DLD1 (cell line): Measurements from ENCODE around the gene ST6GAL1.
"Not testable (repeated sequence)": the region's sequence is repeated elsewhere in the genome, so short reads cannot be mapped to it uniquely, and the experiment has no call there.

Source experiments
- in situ Hi-C: cut with HindIII; loops from 2 replicates; pipeline ENCODE4 v1.10.0; 2017; ENCODE audit warnings: low sequenced_read_pairs

ST6GAL1 gene

GRCh38 chr3:187042346-187042745 is 112.0 kb downstream of the ST6GAL1 start:
- in situ Hi-C loops: no loop called here

- in situ Hi-C loops: no loop called here
Observed at GRCh38 chr3:187042874-187043458, 112.6 kb downstream of the ST6GAL1 start.

GRCh38 chr3:187044206-187044605 is 113.9 kb downstream of the ST6GAL1 start:
- in situ Hi-C loops: no loop called here

GRCh38 chr3:187044867-187045552 is 114.7 kb downstream of the ST6GAL1 start:
- in situ Hi-C loops: no loop called here

GRCh38 chr3:187046033-187046432 is 115.7 kb downstream of the ST6GAL1 start:
- in situ Hi-C loops: no loop called here

GRCh38 chr3:187049462-187050101 is 119.3 kb downstream of the ST6GAL1 start:
- in situ Hi-C loops: no loop called here

- in situ Hi-C loops: no loop called here
Observed at GRCh38 chr3:187051066-187051465, 120.7 kb downstream of the ST6GAL1 start.

- in situ Hi-C loops: no loop called here
Observed at GRCh38 chr3:187051724-187052366, 121.5 kb downstream of the ST6GAL1 start.

- in situ Hi-C loops: not testable (repeated sequence)
Observed at GRCh38 chr3:187052427-187052826, 122.1 kb downstream of the ST6GAL1 start.

GRCh38 chr3:187054433-187054832 is 124.1 kb downstream of the ST6GAL1 start:
- in situ Hi-C loops: not testable (repeated sequence)

GRCh38 chr3:187057803-187058202 is 127.5 kb downstream of the ST6GAL1 start:
- in situ Hi-C loops: not testable (repeated sequence)

- in situ Hi-C loops: no loop called here
Observed at GRCh38 chr3:187061748-187062147, 131.4 kb downstream of the ST6GAL1 start.

- in situ Hi-C loops: no loop called here
Observed at GRCh38 chr3:187062526-187063177, 132.3 kb downstream of the ST6GAL1 start.

GRCh38 chr3:187063286-187064121 is 133.2 kb downstream of the ST6GAL1 start:
- in situ Hi-C loops: no loop called here

GRCh38 chr3:187064210-187065115 is 134.1 kb downstream of the ST6GAL1 start:
- in situ Hi-C loops: no loop called here

GRCh38 chr3:187066228-187066995 is 136.1 kb downstream of the ST6GAL1 start:
- in situ Hi-C loops: no loop called here

GRCh38 chr3:187068787-187069186 is 138.5 kb downstream of the ST6GAL1 start:
- in situ Hi-C loops: no loop called here

- in situ Hi-C loops: no loop called here
Observed at GRCh38 chr3:187069857-187070516, 139.7 kb downstream of the ST6GAL1 start.
